ENCODE measurements around the gene NTM.
A peak's percentile ranks its signal among the peaks of the same experiment; 100 is the strongest.

NTM gene

GRCh38 chr11:131345406-131345805, 25.0 kb upstream of the NTM start:
- Histone ChIP-seq H3K4me3 (ENCODE audit: low read depth in 1 of 2, low read length in 2 of 2) (no peak overlapping the region), H3K9me3 (ENCODE audit: control insufficient read depth in 1 of 2, low read length in 2 of 2) (no peaks in the 10 kb centered on the region), H3K27ac (ENCODE audit: low read depth, low read length) (no peak overlapping the region), H3K36me3 (ENCODE audit: control insufficient read depth in 1 of 2, insufficient read depth in 2 of 2, low read length in 2 of 2) (no peaks in the 10 kb centered on the region), H3K4me1 (ENCODE audit: control insufficient read depth in 1 of 2, insufficient read depth in 2 of 2, low read length in 2 of 2) (no peaks in the 10 kb centered on the region), H3K27me3 (ENCODE audit: control insufficient read depth in 1 of 2, insufficient read depth in 2 of 2, low read length in 2 of 2) (no peaks in the 10 kb centered on the region), H3K9ac (ENCODE audit: low read depth in 1 of 2, low read length in 2 of 2) (no peak overlapping the region)

GRCh38 chr11:131349368-131350086, 20.9 kb upstream of the NTM start:
- Histone ChIP-seq H3K9ac (ENCODE audit: low read depth in 1 of 2, low read length in 2 of 2) (no peak overlapping the region), H3K27me3 (ENCODE audit: control insufficient read depth in 1 of 2, insufficient read depth in 2 of 2, low read length in 2 of 2) (no peaks in the 10 kb centered on the region), H3K9me3 (ENCODE audit: control insufficient read depth in 1 of 2, low read length in 2 of 2) (no peaks in the 10 kb centered on the region), H3K36me3 (ENCODE audit: control insufficient read depth in 1 of 2, insufficient read depth in 2 of 2, low read length in 2 of 2) (no peaks in the 10 kb centered on the region), H3K4me3 (ENCODE audit: low read depth in 1 of 2, low read length in 2 of 2) (no peak overlapping the region), H3K27ac (ENCODE audit: low read depth, low read length) (no peak overlapping the region), H3K4me1 (ENCODE audit: control insufficient read depth in 1 of 2, insufficient read depth in 2 of 2, low read length in 2 of 2) (no peaks in the 10 kb centered on the region)

GRCh38 chr11:131350872-131351271, 19.5 kb upstream of the NTM start:
- Histone ChIP-seq H3K36me3 (ENCODE audit: control insufficient read depth in 1 of 2, insufficient read depth in 2 of 2, low read length in 2 of 2) (no peaks in the 10 kb centered on the region), H3K9me3 (ENCODE audit: control insufficient read depth in 1 of 2, low read length in 2 of 2) (no peaks in the 10 kb centered on the region), H3K27me3 (ENCODE audit: control insufficient read depth in 1 of 2, insufficient read depth in 2 of 2, low read length in 2 of 2) (no peaks in the 10 kb centered on the region), H3K4me1 (ENCODE audit: control insufficient read depth in 1 of 2, insufficient read depth in 2 of 2, low read length in 2 of 2) (no peaks in the 10 kb centered on the region), H3K9ac (ENCODE audit: low read depth in 1 of 2, low read length in 2 of 2) (no peak overlapping the region), H3K27ac (ENCODE audit: low read depth, low read length) (no peak overlapping the region), H3K4me3 (ENCODE audit: low read depth in 1 of 2, low read length in 2 of 2) (no peak overlapping the region)

GRCh38 chr11:131351848-131352247, 18.6 kb upstream of the NTM start:
- H3K9ac ChIP-seq (ENCODE audit: low read depth in 1 of 2, low read length in 2 of 2) = no peak overlapping the region
- no peaks in the 10 kb centered on the region for H3K27me3 ChIP-seq (ENCODE audit: control insufficient read depth in 1 of 2, insufficient read depth in 2 of 2, low read length in 2 of 2)
- H3K4me3 ChIP-seq (ENCODE audit: low read depth in 1 of 2, low read length in 2 of 2) = no peak overlapping the region
- H3K36me3 ChIP-seq (ENCODE audit: control insufficient read depth in 1 of 2, insufficient read depth in 2 of 2, low read length in 2 of 2) = no peaks in the 10 kb centered on the region
- H3K27ac ChIP-seq (ENCODE audit: low read depth, low read length) = no peak overlapping the region
- H3K9me3 ChIP-seq (ENCODE audit: control insufficient read depth in 1 of 2, low read length in 2 of 2) = no peaks in the 10 kb centered on the region
- no peaks in the 10 kb centered on the region for H3K4me1 ChIP-seq (ENCODE audit: control insufficient read depth in 1 of 2, insufficient read depth in 2 of 2, low read length in 2 of 2)

GRCh38 chr11:131353766-131354165, 16.6 kb upstream of the NTM start:
- no peak overlapping the region for H3K9ac ChIP-seq (ENCODE audit: low read depth in 1 of 2, low read length in 2 of 2)
- no peaks in the 10 kb centered on the region for H3K9me3 ChIP-seq (ENCODE audit: control insufficient read depth in 1 of 2, low read length in 2 of 2)
- no peak overlapping the region for H3K4me3 ChIP-seq (ENCODE audit: low read depth in 1 of 2, low read length in 2 of 2)
- H3K27me3 ChIP-seq (ENCODE audit: control insufficient read depth in 1 of 2, insufficient read depth in 2 of 2, low read length in 2 of 2) = no peaks in the 10 kb centered on the region
- no peak overlapping the region for H3K27ac ChIP-seq (ENCODE audit: low read depth, low read length)
- H3K36me3 ChIP-seq (ENCODE audit: control insufficient read depth in 1 of 2, insufficient read depth in 2 of 2, low read length in 2 of 2) = no peaks in the 10 kb centered on the region
- no peaks in the 10 kb centered on the region for H3K4me1 ChIP-seq (ENCODE audit: control insufficient read depth in 1 of 2, insufficient read depth in 2 of 2, low read length in 2 of 2)

GRCh38 chr11:131354251-131354701, 16.1 kb upstream of the NTM start:
- no peaks in the 10 kb centered on the region for H3K4me1 ChIP-seq (ENCODE audit: control insufficient read depth in 1 of 2, insufficient read depth in 2 of 2, low read length in 2 of 2)
- no peaks in the 10 kb centered on the region for H3K9me3 ChIP-seq (ENCODE audit: control insufficient read depth in 1 of 2, low read length in 2 of 2)
- H3K4me3 ChIP-seq (ENCODE audit: low read depth in 1 of 2, low read length in 2 of 2) = no peak overlapping the region
- H3K9ac ChIP-seq (ENCODE audit: low read depth in 1 of 2, low read length in 2 of 2) = no peak overlapping the region
- H3K27ac ChIP-seq (ENCODE audit: low read depth, low read length) = no peak overlapping the region
- no peaks in the 10 kb centered on the region for H3K36me3 ChIP-seq (ENCODE audit: control insufficient read depth in 1 of 2, insufficient read depth in 2 of 2, low read length in 2 of 2)
- H3K27me3 ChIP-seq (ENCODE audit: control insufficient read depth in 1 of 2, insufficient read depth in 2 of 2, low read length in 2 of 2) = no peaks in the 10 kb centered on the region

GRCh38 chr11:131356206-131356605, 14.2 kb upstream of the NTM start:
- no peak overlapping the region for H3K9ac ChIP-seq (ENCODE audit: low read depth in 1 of 2, low read length in 2 of 2)

GRCh38 chr11:131365329-131365930, 5.0 kb upstream of the NTM start:
- H3K36me3 ChIP-seq (ENCODE audit: control insufficient read depth in 1 of 2, insufficient read depth in 2 of 2, low read length in 2 of 2) = no peaks in the 10 kb centered on the region
- H3K9ac ChIP-seq (ENCODE audit: low read depth in 1 of 2, low read length in 2 of 2) = no peak overlapping the region
- peaks cover 1% of the 10 kb centered on the region in 2 donors for H3K4me1 ChIP-seq (ENCODE audit: control insufficient read depth in 1 of 2, insufficient read depth in 2 of 2, low read length in 2 of 2)
- no peaks in the 10 kb centered on the region for H3K27me3 ChIP-seq (ENCODE audit: control insufficient read depth in 1 of 2, insufficient read depth in 2 of 2, low read length in 2 of 2)
- H3K27ac ChIP-seq (ENCODE audit: low read depth, low read length) = no peak overlapping the region
- no peaks in the 10 kb centered on the region for H3K9me3 ChIP-seq (ENCODE audit: control insufficient read depth in 1 of 2, low read length in 2 of 2)
- H3K4me3 ChIP-seq (ENCODE audit: low read depth in 1 of 2, low read length in 2 of 2) = no peak overlapping the region

More at GRCh38 chr11:131356206-131356605, 14.2 kb upstream of the NTM start:
- Histone ChIP-seq H3K9me3 (ENCODE audit: control insufficient read depth in 1 of 2, low read length in 2 of 2) (no peaks in the 10 kb centered on the region), H3K4me3 (ENCODE audit: low read depth in 1 of 2, low read length in 2 of 2) (no peak overlapping the region), H3K27ac (ENCODE audit: low read depth, low read length) (no peak overlapping the region), H3K4me1 (ENCODE audit: control insufficient read depth in 1 of 2, insufficient read depth in 2 of 2, low read length in 2 of 2) (no peaks in the 10 kb centered on the region), H3K36me3 (ENCODE audit: control insufficient read depth in 1 of 2, insufficient read depth in 2 of 2, low read length in 2 of 2) (no peaks in the 10 kb centered on the region), H3K27me3 (ENCODE audit: control insufficient read depth in 1 of 2, insufficient read depth in 2 of 2, low read length in 2 of 2) (no peaks in the 10 kb centered on the region)

GRCh38 chr11:131370901-131371790, 731 bp downstream of the NTM start:
- Histone ChIP-seq H3K4me3 (ENCODE audit: low read depth in 1 of 2, low read length in 2 of 2) (peak overlapping the region; percentile 58 to 60), H3K27me3 (ENCODE audit: control insufficient read depth in 1 of 2, insufficient read depth in 2 of 2, low read length in 2 of 2) (peaks cover 25 to 32% of the 10 kb centered on the region in 2 donors), H3K4me1 (ENCODE audit: control insufficient read depth in 1 of 2, insufficient read depth in 2 of 2, low read length in 2 of 2) (peaks cover 14 to 17% of the 10 kb centered on the region in 2 donors), H3K9ac (ENCODE audit: low read depth in 1 of 2, low read length in 2 of 2) (no peak overlapping the region), H3K9me3 (ENCODE audit: control insufficient read depth in 1 of 2, low read length in 2 of 2) (no peaks in the 10 kb centered on the region), H3K27ac (ENCODE audit: low read depth, low read length) (no peak overlapping the region), H3K36me3 (ENCODE audit: control insufficient read depth in 1 of 2, insufficient read depth in 2 of 2, low read length in 2 of 2) (no peaks in the 10 kb centered on the region)

- peaks cover 14 to 17% of the 10 kb centered on the region in 2 donors for H3K4me1 ChIP-seq (ENCODE audit: control insufficient read depth in 1 of 2, insufficient read depth in 2 of 2, low read length in 2 of 2)
- no peak overlapping the region for H3K9ac ChIP-seq (ENCODE audit: low read depth in 1 of 2, low read length in 2 of 2)
- no peaks in the 10 kb centered on the region for H3K9me3 ChIP-seq (ENCODE audit: control insufficient read depth in 1 of 2, low read length in 2 of 2)
- no peaks in the 10 kb centered on the region for H3K36me3 ChIP-seq (ENCODE audit: control insufficient read depth in 1 of 2, insufficient read depth in 2 of 2, low read length in 2 of 2)
- peaks cover 25 to 32% of the 10 kb centered on the region in 2 donors for H3K27me3 ChIP-seq (ENCODE audit: control insufficient read depth in 1 of 2, insufficient read depth in 2 of 2, low read length in 2 of 2)
- peak overlapping the region; percentile 58 to 60 for H3K4me3 ChIP-seq (ENCODE audit: low read depth in 1 of 2, low read length in 2 of 2)
- H3K27ac ChIP-seq (ENCODE audit: low read depth, low read length) = no peak overlapping the region
Measured at GRCh38 chr11:131371791-131372104, 1.3 kb downstream of the NTM start.
